GM06990 (cell line): ENCODE results near the gene DNAJA4.
"Not testable (repeated sequence)": the region's sequence is repeated elsewhere in the genome, so short reads cannot be mapped to it uniquely, and the experiment has no call there.

Source experiments
- DNase-seq: peaks from one replicate; pipeline ENCODE4 v3.0.0-alpha.2; 2011; ENCODE audit not compliant: insufficient read length; ENCODE audit errors: extremely low read depth
- H3K27me3 ChIP-seq: replicated peaks from 2 replicates; pipeline ENCODE4 v1.6.0; 2011; ENCODE audit warnings: low read length; ENCODE audit not compliant: control insufficient read depth, insufficient read depth
- H3K36me3 ChIP-seq: 2 replicates; pipeline ENCODE4 v1.5.1; 2011; ENCODE audit warnings: low read length; ENCODE audit not compliant: control insufficient read depth, insufficient read depth
- H3K4me3 ChIP-seq: replicated peaks from 2 replicates; pipeline ENCODE4 v1.5.1; 2011; ENCODE audit warnings: low read depth, mild to moderate bottlenecking, control low read depth, low read length
- TF ChIP-seq, protein P1 (sequence below): IDR thresholded peaks from 2 replicates; pipeline ENCODE4 v1.5.1; 2011; ENCODE audit warnings: low read length, control low read depth, mild to moderate bottlenecking, inconsistent platforms; ENCODE audit not compliant: insufficient read depth, poor library complexity, severe bottlenecking

The DNAJA4 gene

DNA sequence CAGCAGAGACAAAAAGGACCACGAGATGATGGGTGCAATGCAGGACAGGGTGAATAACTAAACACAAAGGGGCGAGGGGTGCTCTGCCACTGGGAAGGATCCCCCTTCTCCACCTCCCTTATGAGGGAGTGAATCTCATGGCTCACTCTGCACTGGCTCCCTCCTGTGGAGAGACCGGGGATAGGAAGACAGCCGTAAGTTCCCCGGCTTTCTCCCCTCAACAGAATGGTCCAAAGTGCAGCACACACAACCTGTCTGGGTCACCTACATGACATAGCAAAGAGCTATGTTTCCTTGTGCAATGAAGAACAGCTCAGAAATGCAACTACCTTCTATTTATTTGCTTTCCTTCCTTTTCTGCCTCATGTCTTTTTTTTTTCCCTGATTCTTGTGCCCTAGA, 22.2 kb upstream of the DNAJA4 start:
- TF ChIP-seq, protein P1, sequence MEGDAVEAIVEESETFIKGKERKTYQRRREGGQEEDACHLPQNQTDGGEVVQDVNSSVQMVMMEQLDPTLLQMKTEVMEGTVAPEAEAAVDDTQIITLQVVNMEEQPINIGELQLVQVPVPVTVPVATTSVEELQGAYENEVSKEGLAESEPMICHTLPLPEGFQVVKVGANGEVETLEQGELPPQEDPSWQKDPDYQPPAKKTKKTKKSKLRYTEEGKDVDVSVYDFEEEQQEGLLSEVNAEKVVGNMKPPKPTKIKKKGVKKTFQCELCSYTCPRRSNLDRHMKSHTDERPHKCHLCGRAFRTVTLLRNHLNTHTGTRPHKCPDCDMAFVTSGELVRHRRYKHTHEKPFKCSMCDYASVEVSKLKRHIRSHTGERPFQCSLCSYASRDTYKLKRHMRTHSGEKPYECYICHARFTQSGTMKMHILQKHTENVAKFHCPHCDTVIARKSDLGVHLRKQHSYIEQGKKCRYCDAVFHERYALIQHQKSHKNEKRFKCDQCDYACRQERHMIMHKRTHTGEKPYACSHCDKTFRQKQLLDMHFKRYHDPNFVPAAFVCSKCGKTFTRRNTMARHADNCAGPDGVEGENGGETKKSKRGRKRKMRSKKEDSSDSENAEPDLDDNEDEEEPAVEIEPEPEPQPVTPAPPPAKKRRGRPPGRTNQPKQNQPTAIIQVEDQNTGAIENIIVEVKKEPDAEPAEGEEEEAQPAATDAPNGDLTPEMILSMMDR = peak; percentile 65
- no peaks in the 10 kb centered on the region for H3K36me3 ChIP-seq
- DNase-seq = no peak

DNA sequence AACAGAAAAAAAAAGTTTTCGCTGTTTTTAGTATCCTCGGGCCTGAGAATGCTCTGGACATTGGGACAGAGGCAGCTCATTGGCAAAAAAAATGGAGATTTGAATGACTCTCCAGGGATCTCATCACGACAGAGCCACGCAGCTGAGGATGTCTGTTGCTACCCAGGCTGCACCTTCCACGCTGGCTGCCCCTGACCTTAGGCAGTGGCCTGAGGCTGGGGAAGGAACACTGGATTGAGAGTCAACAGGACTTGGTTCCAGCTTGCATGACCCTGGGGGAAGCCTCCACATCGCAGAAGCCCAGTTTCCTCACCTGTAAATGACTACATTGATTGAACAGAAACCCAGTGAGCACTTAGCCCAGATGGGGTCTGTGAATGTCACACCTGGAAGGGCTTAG, 21.3 kb upstream of the DNAJA4 start:
- TF ChIP-seq, protein P1 = no peak
- Histone ChIP-seq H3K36me3 (no peaks in the 10 kb centered on the region), H3K4me3 (no peak overlapping the region), H3K27me3 (no peaks in the 10 kb centered on the region; the same call in 1 of the 2 replicates)
- no peak for DNase-seq

More for the DNA sequence above, 22.2 kb upstream of the DNAJA4 start:
- no peak overlapping the region for H3K4me3 ChIP-seq
- H3K27me3 ChIP-seq = no peaks in the 10 kb centered on the region; the same call in 1 of the 2 replicates

DNA sequence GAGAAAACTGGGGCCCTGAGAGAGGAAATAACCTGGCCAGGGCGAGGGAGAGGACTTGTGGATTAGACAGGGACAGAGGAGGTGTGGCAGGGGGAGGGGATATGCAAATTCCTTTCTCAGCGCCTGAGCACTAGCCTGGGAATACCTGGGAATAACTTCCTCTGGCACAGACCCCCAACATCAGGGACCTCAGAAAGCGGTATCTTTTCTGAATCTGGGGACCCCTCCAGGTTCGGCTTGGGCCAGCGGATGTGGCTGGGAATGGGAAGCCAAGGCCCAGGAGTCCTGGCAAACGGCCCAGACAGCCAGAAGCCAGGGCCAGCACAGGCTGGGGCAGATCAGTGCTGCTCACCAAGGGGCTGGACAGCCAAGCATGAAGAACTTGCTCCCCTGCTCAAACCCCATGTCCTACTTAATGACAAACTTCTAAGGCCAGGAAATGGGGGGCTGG, 20.8 kb upstream of the DNAJA4 start:
- no peak overlapping the region for H3K4me3 ChIP-seq
- no peak for DNase-seq
- no peaks in the 10 kb centered on the region; the same call in 1 of the 2 replicates for H3K27me3 ChIP-seq
- TF ChIP-seq, protein P1 = no peak
- no peaks in the 10 kb centered on the region for H3K36me3 ChIP-seq

DNA sequence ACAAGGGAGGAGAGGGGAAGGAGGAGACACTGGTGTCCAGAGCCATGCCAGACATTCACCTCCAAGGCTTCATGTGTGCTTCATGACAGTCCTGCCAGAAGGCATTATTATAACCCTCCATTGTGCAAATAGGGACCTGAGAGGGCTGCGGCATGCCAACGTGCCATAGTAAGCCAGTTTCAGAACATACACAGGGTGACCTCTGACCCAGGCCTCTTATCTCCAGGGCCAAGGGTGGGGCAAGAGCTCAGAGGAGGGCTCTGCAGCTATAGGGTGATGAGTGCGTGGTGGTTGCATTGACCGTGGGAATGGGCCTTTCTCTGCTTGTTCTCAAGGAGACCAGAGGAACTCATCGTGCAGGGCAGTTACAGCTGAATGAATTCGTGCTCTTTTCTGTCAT, 20.3 kb upstream of the DNAJA4 start:
- Histone ChIP-seq H3K4me3 (no peak overlapping the region), H3K36me3 (no peaks in the 10 kb centered on the region), H3K27me3 (no peaks in the 10 kb centered on the region; the same call in 1 of the 2 replicates)
- TF ChIP-seq, protein P1 = no peak
- no peak for DNase-seq

DNA sequence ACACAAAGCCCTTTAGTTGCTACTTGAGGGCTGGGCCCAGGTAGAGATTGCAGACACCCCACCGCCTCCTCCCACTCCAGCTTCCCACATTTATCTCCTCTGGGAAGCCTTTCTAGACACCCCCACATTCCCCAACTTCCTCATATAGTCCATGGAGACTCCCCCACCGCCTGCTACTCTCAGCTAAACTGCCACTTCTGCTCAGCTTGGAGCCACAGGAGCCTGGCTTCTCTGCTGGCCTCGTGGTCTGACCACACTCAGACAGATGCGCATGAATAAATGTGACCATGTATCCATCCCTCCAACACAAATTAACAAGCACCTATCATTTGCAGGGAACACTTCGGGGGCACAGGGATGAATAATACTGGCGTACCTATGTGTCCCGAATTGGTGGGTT, 19.5 kb upstream of the DNAJA4 start:
- Histone ChIP-seq H3K36me3 (no peaks in the 10 kb centered on the region), H3K27me3 (no peaks in the 10 kb centered on the region; the same call in 1 of the 2 replicates), H3K4me3 (no peak overlapping the region)
- TF ChIP-seq, protein P1 = no peak
- DNase-seq = no peak

DNA sequence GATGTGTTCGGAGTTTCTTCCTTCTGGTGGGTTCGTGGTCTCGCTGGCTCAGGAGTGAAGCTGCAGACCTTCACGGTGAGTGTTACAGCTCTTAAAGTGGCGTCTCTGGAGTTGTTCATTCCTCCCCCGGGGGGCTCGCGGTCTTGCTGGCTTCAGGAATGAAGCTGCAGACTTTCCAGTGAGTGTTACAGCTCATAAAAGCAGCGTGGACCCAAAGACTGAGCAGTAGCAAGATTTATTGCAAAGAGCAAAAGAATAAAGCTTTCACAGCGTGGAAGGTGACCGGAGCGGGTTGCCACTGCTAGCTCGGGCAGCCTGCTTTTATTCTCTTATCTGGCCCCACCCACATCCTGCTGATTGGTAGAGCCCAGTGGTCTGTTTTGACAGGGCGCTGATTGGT, 19.0 kb upstream of the DNAJA4 start:
- not testable (repeated sequence) for H3K36me3 ChIP-seq, H3K27me3 ChIP-seq, H3K4me3 ChIP-seq, DNase-seq

DNA sequence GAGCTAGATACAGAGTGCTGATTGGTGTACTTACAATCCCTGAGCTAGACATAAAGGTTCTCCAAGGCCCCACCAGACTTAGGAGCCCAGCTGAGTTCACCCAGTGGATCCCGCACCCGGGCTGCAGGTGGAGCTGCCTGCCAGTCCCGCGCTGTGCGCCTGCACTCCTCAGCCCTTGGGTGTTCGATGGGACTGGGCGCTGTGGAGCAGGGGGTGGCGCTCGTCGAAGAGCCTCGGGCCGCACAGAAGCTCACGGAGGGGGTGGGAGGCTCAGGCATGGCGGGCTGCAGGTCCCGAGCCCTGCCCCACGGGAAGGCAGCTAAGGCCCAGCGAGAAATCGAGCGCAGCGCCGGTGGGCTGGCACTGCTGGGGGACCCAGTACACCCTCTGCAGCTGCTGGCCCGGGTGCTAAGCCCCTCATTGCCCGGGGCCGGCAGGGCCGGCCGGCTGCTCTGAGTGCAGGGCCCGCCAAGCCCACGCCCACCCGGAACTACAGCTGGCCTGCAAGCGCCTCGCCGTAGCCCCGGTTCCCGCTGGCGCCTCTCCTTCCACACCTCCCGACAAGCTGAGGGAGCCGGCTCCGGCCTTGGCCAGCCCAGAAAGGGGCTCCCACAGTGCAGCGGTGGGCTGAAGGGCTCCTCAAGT, 18.3 kb upstream of the DNAJA4 start:
- not testable (repeated sequence) for H3K36me3 ChIP-seq, H3K27me3 ChIP-seq, DNase-seq, H3K4me3 ChIP-seq
